Effector memory CD4-positive, alpha-beta T cell (primary cell): Measurements from ENCODE around the gene ELAVL4.
"Not testable (repeated sequence)": the region's sequence is repeated elsewhere in the genome, so short reads cannot be mapped to it uniquely, and the experiment has no call there.

Experiments
- DNase-seq, 3 donors: peaks; one replicate each; pipeline ENCODE4 v3.0.0-alpha.2; 2020
- H3K27ac ChIP-seq: 2 replicates; pipeline ENCODE4 v1.7.0; 2013; ENCODE audit warnings: mild to moderate bottlenecking, low read length, moderate library complexity; ENCODE audit not compliant: insufficient read depth, poor library complexity, severe bottlenecking
- H3K27me3 ChIP-seq: replicated peaks from 2 replicates; pipeline ENCODE4 v1.7.0; 2013; ENCODE audit warnings: mild to moderate bottlenecking, low read length; ENCODE audit not compliant: insufficient read depth, control insufficient read depth, poor library complexity, severe bottlenecking
- H3K36me3 ChIP-seq: 2 replicates; pipeline ENCODE4 v1.7.0; 2013; ENCODE audit warnings: mild to moderate bottlenecking, low read length, moderate library complexity; ENCODE audit not compliant: control insufficient read depth, insufficient read depth
- H3K4me1 ChIP-seq: 2 replicates; pipeline ENCODE4 v1.7.0; 2013; ENCODE audit warnings: low read length, mild to moderate bottlenecking; ENCODE audit not compliant: control insufficient read depth, insufficient read depth, poor library complexity, severe bottlenecking
- H3K4me3 ChIP-seq: 2 replicates; pipeline ENCODE4 v1.7.0; 2013; ENCODE audit warnings: low read length, low read depth, mild to moderate bottlenecking; ENCODE audit not compliant: insufficient read depth, poor library complexity, severe bottlenecking
- H3K9me3 ChIP-seq: 2 replicates; pipeline ENCODE4 v1.7.0; 2013; ENCODE audit warnings: mild to moderate bottlenecking, low read length, moderate library complexity; ENCODE audit not compliant: control insufficient read depth

Gene ELAVL4

DNA sequence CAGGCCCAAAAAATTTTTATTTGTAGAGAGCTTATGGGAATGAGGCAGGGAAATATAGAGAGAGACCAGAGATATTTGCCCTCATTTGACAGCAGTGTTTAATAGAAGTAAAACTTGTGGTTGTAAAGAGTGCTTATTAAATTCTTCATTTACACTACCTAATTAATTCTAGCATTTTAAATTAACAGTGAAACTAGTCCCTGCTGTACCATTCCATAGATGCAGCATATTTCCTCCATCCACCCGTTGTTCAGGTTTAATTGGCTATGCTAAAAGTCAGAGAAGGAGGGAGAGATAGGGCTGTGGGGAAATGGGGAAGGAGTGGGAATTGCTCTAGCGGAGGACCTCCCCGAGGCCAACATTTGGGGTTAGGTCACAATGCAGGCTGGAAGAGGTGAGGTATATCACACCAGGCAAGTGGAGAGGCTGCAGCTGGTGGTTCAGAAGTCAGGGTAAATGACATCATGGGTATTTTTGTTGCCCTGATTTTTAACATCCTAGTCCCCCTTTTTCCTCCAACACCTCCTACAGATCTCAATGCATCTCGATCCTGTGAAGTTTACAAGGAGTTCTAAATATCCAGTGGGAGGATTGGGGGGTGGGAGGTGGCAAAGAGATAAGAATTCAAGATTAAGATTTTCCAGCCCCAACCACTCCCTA, 38.6 kb downstream of the ELAVL4 start:
- no peak for DNase-seq
- no peaks in the 10 kb centered on the region for H3K9me3 ChIP-seq
- no peaks in the 10 kb centered on the region for H3K36me3 ChIP-seq
- H3K4me3 ChIP-seq = no peak overlapping the region
- H3K27ac ChIP-seq = no peak overlapping the region
- no peaks in the 10 kb centered on the region for H3K27me3 ChIP-seq
- H3K4me1 ChIP-seq = no peaks in the 10 kb centered on the region

DNA sequence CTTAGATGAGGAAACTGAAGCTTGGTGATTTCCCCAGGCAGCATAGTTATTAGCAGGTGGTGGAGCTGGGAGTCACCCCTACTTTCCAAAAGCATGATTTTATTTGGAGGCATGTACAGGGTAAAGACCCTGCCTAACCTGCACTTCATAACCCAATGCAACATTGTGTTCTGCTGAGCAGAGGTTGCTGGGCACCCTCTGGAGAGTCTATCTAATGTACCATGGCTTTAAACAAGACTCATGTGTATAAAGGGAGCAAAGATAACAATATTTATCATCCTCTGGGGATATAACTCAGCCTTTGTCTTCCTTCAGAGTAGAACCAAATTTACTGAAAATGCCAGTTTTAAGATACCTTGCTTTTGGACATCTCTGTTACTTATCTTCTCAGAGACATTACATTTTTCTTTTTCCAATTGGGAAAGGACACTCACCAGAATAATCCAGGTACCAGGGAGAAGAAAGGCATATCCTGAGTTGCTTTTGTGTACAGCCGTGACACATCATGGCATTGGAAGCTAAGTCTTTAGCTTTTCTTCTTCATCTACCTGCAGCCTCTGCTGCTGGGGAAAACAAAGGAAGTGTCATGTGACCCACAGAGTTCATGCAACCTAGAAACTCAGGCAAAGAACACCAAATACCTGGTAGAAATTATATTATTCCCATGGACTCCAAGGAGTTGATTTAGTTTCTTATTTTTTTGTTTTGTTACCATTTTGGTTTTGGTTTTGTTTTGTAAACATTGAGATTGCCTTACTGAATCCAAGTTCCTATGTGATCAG, 39.6 kb downstream of the ELAVL4 start:
- no peak for DNase-seq
- no peak overlapping the region for H3K27ac ChIP-seq
- no peak overlapping the region for H3K4me3 ChIP-seq
- no peaks in the 10 kb centered on the region for H3K27me3 ChIP-seq
- H3K9me3 ChIP-seq = no peaks in the 10 kb centered on the region
- no peaks in the 10 kb centered on the region for H3K4me1 ChIP-seq
- H3K36me3 ChIP-seq = no peaks in the 10 kb centered on the region

DNA sequence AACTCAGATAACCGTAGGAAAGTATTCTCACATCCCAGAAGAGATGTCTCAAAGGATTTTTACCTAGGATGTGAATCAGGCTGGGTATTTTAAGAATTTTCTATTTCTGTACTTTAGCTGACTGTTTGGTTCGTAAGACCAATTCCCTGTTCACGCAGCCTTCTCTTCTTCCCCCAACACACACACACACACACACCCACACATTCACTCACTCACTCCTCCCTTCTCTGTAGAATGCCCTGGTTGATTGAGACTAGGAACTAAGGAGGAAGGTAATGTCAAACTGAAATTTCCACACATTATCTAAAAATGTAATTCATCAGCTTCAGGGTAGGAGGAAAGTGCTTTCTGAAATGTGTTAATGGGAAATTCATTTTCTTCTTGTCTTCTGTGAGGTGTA, 43.5 kb downstream of the ELAVL4 start:
- no peaks in the 10 kb centered on the region for H3K36me3 ChIP-seq
- H3K27me3 ChIP-seq = no peaks in the 10 kb centered on the region
- DNase-seq = no peak
- no peak overlapping the region for H3K4me3 ChIP-seq
- no peaks in the 10 kb centered on the region for H3K4me1 ChIP-seq
- H3K9me3 ChIP-seq = no peaks in the 10 kb centered on the region
- H3K27ac ChIP-seq = no peak overlapping the region

DNA sequence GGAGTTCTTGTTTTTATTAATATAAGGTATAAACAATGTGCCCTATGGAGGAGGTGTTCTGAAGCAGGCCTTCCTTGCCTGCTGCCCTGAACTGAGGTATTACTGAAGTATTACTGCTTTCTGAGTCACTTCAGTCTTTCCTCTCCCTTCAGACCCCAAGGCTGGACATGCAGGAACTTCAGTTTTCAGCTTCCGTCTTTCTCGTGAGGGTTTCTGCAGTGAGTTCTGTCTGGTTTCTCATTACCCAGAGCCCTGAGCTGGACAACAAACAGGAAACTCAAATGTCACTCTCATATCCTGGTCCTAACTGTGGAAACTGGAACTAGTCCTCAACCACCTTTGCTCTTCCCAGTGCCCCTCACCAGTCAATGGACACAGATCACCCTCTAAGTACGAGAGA, 46.8 kb downstream of the ELAVL4 start:
- no peak overlapping the region for H3K4me3 ChIP-seq
- H3K4me1 ChIP-seq = no peaks in the 10 kb centered on the region
- no peaks in the 10 kb centered on the region for H3K36me3 ChIP-seq
- H3K9me3 ChIP-seq = no peaks in the 10 kb centered on the region
- no peak for DNase-seq
- no peak overlapping the region for H3K27ac ChIP-seq
- H3K27me3 ChIP-seq = no peaks in the 10 kb centered on the region

DNA sequence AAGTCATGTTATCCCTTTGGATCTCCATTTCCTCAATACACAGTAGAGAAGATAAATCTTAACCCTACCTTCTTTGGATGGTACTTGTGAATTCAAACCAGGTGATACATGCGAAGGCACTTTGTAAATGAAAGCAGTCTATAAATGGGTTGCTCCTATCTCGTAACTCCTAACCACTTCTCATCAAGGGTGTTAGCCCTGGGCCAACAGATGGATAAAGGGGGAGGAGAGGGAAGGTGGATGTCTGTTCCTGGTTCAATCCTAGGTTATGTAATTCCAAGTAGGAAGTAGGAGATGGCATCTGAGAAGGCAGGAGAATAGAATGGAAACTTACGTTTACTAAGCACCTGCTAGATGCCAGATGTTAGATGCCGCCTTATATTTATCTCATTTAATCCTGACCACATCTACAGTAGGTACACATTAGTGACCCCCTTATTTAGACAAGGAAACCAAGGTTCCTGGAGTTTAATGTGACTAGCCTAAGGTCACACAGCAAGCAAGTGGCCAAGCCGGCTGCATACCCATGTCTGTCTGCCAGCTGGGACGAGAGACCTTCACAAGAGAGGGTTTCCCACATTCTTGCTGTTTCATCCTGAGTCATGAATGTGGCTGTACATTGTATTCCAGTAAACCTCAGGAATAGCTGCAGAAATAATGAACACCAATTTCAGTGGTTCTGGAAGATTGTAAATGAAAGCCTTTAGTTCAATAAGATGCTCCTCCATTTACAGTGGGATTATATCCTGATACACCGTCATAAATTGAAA, 47.7 kb downstream of the ELAVL4 start:
- Histone ChIP-seq H3K4me3 (no peak overlapping the region), H3K36me3 (no peaks in the 10 kb centered on the region), H3K27me3 (no peaks in the 10 kb centered on the region), H3K27ac (no peak overlapping the region), H3K9me3 (no peaks in the 10 kb centered on the region), H3K4me1 (no peaks in the 10 kb centered on the region)
- DNase-seq = no peak

DNA sequence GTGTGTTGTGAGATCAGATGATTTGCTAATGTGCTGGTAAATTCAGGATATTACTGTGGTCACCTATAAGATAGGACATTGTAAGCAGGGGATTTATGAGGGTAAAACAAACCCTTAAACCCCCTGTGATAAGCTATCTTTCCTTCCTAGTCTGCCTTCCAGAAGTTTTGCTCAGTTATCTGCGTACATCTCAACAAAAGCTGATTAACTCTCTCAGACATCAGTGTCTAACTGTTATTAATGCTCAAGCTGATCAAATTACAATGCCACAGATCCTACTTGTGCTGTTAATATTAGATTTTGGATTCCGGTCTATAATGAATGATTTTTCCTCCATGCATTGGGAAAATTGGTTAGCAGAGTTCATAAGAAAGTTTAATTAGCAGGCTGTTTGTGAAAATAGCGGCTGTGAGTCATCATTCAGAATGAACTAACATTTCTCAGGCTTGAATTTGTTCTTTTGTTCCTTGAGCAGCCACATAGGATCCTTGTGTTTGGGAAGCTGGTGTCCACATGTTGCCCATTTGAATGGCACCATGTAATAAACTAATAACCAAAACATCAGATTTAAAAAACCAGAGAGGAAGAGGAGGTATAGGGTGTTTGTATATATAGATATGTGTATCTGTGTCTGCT, 48.7 kb downstream of the ELAVL4 start:
- no peaks in the 10 kb centered on the region for H3K36me3 ChIP-seq
- no peak for DNase-seq

DNA sequence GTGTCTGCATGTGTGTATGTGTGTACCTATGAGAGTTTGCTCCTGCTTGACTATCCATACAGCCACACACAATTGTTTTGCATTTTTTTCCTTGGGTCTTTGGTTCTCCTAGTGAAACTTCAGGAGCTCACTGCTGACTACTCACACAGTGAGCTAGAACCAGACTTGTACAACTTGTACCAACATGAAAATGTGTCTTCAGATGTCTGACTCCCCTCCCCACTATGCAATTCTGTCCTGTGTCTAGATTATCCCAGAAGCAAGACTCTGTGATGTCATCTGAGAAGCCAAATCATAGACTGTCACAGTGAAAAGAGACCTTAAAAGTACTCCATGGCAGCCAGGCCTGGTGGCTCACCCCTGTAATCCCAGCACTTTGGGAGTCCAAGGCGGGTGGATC, 49.7 kb downstream of the ELAVL4 start:
- no peak overlapping the region for H3K27ac ChIP-seq
- DNase-seq = no peak

More for the DNA sequence above, 48.7 kb downstream of the ELAVL4 start:
- Histone ChIP-seq H3K4me3 (no peak overlapping the region), H3K9me3 (no peaks in the 10 kb centered on the region), H3K4me1 (no peaks in the 10 kb centered on the region), H3K27ac (no peak overlapping the region), H3K27me3 (no peaks in the 10 kb centered on the region)

DNA sequence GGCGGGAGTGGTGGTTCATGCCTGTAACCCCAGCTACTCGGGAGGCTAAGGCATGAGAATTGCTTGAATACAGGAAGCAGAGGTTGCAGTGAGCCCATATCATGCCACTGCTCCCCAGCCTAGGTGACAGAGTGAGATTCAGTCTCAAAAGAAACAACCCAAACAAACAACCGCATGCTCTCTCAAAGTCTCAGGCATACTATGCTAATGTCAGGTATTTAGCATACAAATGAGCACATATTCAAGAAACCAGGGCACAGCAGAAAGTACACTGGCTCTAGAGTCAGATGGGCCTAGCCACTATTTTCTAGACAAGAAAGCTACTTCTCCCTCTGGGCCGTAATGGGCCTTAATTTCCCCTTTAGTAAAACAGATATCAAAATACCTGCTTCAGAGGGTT, 55.0 kb downstream of the ELAVL4 start:
- H3K27ac ChIP-seq = no peak overlapping the region
- no peak for DNase-seq
- no peak overlapping the region for H3K4me3 ChIP-seq
- no peaks in the 10 kb centered on the region for H3K4me1 ChIP-seq
- no peaks in the 10 kb centered on the region for H3K36me3 ChIP-seq
- no peaks in the 10 kb centered on the region for H3K27me3 ChIP-seq
- no peaks in the 10 kb centered on the region for H3K9me3 ChIP-seq

More for the DNA sequence above, 49.7 kb downstream of the ELAVL4 start:
- H3K36me3 ChIP-seq = no peaks in the 10 kb centered on the region
- H3K9me3 ChIP-seq = no peaks in the 10 kb centered on the region
- no peaks in the 10 kb centered on the region for H3K27me3 ChIP-seq
- no peaks in the 10 kb centered on the region for H3K4me1 ChIP-seq
- H3K4me3 ChIP-seq = no peak overlapping the region

DNA sequence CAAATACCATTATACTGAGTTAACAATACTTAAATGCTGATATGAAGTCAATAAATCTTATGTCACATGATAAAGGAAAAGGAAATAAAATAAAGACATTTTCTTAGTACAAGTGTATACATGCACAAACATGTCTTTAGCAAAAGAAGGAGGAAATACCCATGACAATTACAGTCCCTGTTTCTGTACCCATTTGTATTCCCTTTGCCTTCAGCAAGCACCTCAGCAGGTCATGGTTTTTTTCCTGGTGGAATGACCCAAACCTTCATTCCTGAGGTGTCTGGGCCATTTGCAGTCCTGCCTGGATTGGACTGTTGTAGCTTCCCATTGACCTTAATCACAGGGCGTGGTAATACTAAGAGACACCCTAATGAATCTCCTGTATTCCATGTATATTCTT, 57.6 kb downstream of the ELAVL4 start:
- H3K27ac ChIP-seq, DNase-seq, H3K4me3 ChIP-seq, H3K4me1 ChIP-seq, H3K27me3 ChIP-seq, H3K9me3 ChIP-seq, H3K36me3 ChIP-seq: not testable (repeated sequence)
